ENCODE results near the gene CAMK2D.
A peak's percentile ranks its signal among the peaks of the same experiment; 100 is the strongest.

The CAMK2D gene

DNA sequence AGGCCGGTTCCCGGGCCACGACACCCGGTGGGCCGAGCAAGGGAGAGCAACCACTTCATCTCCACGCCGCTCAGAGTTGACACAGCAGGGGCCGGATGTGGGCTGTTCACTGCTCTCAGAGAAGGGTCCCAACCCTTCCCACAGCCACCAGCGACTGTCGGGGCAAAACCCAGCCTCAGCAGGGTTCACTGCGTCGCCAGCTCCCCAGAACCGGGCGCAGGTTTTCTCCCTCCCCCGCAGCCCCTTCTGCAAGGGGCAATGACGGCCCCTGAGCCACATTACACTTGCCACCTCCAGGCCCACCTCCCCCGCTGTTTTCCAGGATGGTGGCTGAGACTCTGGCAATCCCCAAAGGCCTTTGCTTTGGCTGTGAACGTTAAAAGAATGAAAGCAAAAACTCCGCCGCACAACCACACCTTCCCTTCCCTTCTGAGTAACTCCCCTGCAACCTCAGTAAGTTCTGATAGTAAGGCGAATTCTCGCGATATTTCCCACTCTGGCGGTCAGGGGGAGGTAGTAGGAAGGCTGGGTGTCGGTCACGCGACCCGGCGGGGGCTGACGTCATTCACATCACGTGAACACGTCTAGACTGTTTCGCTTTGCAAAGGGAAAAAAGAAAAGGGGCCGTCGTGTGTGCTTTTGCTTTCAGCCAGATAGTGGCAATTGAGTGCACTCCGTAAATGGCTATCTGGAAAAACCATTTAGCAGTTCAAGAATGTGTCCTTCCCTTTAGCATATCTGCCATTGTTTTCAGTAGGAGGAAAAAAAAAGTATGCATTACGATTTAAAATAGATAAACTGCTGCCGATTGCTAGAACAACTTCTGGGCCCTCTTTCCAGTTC is 869 bp upstream of the CAMK2D start:
- DNase-seq = peak; percentile 97

DNA sequence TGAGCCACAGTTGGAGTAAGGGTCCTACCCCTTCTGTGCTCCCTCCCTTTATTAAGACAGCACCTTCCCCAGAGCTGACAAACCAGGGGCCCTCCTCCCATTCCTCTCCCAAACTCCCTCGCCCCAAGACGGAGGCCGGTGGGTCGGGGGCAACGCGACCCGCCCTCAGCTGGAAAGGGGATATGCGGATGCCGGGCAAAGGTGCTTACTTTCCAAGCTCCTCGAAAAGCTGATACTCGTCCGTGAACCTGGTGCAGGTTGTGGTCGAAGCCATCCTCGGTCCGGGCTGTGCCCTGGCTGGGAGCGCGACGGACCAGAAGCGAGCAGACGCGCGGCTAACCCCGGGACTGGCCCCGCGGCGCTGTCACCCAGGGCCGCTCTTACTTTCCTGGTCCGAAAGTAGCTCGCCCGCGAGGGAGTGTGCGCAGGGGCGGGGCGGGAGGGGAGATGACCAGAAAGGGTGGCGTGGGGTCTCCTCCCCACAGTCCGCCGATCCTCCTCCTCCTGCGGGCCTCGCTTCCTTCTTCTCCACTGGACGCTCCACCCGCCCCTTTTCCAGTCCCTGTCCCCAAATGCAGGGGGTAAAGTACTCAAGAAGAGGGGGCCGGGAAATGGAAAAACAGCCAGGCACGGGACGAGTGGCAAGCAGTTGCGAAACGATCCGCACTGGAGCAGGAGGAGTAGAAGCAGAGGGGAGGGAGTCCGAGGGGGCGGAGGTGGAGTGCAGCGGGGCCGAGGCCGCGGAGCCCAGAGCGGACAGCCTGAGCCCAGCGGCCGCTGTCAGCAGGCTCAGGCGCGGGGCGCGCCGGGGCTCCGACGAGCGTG is 531 bp downstream of the CAMK2D start:
- peak; percentile 88 for DNase-seq

DNA sequence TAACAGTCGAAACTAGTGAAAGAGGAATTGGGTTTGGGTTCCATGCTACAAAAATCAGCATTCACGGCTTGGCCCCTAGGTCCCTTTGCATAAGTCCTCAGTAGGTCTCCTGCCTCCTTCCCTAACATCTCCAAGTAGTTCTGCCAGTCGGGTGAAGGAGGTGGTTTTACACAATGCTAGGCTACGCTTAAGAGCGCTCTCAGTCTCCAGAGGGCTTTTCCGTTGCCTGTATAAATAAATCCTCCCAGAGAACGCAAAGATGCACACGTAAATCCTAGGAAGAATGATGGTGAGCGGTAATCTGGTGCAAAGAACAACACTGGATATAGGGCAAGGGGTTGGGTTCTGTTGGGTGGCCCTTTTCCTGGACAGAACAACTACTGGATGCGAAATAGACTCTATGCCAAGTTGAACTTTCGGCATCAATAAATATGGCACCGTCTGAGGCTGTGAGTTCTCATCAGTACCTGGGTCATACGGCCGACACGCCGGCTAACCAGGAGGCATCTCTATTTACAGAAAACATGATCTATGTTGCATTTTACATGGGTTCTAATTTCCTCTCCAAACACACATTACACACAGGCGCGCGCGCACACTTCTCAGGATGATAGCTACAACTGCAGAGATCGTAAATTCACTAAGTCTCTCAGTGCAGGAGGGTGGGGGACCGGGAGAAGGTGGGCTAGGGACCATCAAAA is 1.3 kb downstream of the CAMK2D start:
- DNase-seq = peak; percentile 71

DNA sequence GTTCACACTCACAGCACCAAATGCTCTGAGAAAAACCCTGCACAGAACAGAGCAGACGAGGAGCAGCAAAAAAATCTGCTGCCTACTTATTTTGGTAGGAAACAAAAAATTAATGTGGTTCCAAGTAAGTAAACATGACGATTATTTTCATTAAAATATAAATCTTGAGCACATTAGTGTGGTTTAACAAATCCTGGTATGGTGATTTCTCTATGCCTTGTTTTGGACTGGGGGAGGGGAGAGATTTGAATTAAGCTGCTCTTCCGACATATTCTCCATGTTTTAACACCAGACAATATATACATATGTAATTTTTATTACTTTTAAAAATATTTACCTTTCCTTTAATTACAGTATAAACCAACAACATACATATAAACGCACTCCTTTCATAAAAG is 1.8 kb downstream of the CAMK2D start:
- DNase-seq = no peak

DNA sequence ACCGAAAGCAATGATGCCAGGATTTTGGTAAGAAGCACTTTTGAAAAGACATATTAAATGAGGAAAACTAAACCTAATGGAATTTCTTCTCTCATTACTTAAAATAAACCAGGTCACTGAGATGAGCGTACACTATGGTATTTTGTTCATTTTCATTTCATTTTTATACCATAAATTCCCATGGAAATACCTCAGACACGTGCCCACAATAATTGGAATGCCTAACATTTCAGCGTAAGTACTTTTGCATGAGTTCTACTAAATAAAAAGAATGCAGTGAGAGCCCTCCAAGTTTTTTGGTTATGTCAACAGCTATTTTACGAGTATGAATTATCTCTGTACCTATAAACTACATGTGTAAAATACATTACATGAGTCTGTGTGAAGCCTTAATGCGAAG is 3.2 kb downstream of the CAMK2D start:
- no peak for DNase-seq

DNA sequence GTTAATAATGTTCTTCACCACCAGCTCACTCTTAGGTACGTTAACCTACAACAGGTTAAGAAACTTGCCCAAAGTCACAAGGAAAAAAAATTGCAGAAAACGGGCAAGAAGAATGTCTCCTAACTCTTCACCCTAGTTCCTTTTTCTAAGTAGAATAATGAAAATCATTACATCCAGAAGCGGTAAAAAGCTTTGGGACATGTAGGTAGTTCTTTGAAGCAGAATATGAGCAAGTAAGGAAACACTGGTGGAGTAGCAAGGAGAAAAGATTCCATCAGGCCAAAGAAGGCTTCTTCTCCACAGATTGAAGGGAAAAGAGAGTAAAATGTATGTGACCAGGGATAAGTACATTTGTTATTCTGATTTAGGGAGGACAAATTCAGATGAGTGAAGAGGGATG is 4.1 kb downstream of the CAMK2D start:
- no peak for DNase-seq

DNA sequence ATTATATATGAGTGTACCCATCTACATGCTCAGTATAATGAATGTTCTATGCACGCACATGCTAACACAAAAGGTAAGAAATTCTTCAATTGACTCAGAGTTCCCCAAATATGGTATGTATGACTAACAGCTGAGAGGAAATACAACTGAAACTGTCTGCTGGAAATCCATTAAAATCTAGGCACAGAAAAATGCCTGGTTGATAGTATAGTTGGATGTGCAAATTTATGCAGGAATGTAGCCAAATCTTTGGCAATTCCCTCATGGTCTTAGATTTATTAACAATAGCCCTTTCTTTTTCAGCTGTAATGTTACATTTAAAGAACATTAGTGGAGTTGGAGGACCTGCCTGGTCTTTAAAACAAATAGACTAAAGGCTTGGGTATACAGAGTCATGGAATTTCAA is 5.5 kb downstream of the CAMK2D start:
- DNase-seq = no peak

DNA sequence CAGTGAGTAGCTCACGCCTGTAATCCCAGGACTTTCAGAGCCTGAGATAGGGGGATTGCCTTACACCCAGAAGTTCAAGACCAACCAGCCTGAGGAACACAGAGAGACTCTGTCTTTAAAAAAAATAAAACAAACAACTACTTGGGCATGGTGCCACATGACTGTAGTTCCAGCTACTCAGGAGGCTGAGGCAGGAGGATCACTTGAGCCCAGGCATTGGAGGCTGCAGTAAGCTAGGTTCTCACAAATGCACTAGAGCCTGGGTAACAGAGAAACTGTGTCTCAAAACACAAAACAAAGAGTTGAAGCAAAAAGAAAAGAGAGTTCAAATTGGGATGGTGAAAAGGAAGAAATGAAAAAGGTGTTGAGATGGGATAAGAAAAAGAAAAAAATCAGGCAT is 10.8 kb downstream of the CAMK2D start:
- no peak for DNase-seq

DNA sequence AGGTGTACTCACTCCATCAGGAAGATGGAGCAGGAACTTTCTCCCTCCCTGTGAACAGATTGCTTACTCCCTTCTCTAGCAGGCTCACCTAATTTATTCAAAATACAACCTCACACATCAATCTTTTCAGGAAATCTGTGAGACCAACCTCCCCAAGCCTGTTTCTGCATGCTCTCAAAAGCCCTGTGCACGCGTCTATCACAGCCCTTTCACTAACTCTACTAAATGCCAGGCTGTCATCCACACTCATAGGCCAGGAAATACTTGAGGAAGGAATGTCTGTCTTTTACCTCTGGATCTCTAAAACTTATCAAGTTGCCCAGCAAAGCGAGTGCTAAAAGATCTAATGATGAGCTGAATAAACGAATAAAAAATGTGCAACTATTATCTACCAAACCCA is 11.2 kb downstream of the CAMK2D start:
- no peak for DNase-seq

DNA sequence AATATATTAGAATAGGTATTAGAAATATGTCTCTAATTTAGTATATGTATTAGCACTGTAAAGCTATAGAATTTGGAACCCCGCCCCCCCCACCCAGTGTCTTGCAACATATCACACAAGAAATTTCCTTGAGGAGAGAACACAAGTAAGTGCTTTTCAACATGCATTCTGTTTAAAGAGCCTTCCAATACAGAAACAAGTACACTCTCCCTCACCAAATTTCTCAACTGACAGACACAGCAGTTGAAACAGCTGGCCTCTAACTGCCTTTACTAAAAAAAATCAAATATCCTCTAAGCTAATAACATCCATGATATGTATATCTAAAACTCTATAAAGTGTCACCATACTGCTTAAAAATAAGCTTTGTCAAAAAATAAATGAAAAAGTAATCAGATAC is 12.4 kb downstream of the CAMK2D start:
- DNase-seq = no peak

DNA sequence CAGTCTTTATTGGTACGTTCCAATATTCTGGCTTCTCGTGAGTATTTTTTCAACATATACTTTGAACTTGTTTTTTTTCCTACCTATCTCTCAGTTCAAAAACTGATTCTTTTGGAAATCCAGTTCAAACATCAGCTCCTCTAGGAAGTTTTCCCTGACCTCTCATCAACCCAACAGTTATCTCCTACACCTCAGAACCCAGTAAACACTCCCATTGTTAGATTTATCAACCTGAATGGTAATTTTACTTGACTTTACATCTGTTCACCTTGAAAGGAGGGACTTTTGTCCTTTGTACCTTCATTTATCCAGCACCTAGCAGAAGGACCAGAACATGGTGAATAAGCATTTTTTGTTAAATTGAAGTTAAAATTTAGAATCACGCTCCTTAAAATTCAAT is 13.6 kb downstream of the CAMK2D start:
- DNase-seq = no peak

DNA sequence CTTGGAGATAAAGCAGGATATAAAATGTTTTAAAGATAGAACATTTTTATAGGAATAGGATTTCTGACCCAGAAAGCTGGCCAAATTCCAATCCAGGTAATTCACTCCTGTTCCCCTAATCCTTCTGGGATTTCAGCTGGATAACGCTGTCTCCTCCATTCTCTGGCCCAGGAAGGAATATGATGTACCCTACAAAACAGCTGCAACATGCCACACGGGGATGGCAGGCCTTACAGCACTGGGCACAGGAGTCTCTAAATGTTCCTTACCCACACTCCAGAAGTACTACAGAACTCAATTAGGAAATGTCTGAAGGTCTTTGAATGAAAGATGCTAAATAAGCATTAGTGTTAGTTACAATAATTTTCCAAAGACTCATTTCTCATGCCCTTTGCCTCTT is 15.8 kb downstream of the CAMK2D start:
- no peak for DNase-seq

DNA sequence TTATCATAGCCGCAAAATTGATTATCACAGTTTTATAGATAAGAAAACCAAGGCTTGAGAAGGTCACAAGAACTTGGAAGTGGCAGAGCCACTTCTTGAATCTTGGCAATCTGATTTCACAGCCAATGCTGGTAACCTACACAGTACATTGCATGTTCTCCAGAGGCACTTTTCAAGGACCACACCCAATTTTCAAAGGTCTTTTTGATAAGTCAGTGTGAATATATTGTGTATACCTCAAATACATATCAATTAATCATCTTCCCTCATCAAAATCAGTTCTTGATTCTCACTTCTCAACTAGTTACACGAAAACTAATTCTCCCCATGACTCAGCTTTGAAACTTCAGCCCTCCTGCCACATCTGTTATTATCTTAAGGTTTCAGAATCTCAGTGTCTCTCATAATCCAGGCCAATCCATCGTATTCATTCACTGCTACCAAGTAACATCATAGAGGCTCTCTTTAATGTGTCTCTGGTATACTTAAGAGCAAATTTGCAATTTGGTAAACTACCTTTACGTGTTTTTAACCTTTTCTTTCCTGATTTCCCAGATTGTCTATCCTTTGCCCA is 16.8 kb downstream of the CAMK2D start:
- DNase-seq = no peak

DNA sequence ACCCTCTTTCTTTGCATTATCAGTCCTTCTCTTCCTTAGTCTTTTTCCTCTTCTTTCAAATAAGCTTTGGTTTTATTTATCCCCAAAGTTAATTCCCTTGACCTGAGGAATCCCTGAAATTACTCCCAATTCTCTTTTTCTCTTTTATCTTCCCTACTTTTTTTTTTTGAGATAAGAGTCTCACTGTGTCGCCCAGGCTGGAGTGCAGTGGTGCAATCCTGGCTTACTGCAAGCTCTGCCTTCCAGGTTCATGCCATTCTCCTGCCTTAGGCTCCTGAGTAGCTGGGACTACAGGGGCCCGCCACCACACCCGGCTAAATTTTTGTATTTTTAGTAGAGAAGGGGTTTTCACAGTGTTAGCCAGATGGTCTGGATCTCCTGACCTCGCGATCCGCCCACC is 17.8 kb downstream of the CAMK2D start:
- no peak for DNase-seq

DNA sequence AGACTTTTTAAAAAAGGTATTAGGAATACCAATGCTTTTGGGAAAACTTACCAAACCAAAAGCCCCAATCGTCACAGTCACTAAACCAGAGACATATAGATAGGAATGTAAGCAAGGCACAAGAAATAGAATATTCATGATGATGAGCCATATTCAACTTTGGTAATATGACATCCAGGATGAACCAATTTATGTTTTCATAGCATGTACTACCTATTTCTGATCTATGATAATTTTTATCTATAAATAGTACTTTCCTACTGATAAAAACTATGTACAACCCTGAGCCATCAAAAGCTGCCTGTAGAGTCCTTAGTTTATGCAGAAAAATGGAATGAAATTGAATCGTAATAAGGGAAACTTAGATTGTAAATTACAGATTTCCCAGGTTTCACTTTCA is 18.9 kb downstream of the CAMK2D start:
- no peak for DNase-seq

DNA sequence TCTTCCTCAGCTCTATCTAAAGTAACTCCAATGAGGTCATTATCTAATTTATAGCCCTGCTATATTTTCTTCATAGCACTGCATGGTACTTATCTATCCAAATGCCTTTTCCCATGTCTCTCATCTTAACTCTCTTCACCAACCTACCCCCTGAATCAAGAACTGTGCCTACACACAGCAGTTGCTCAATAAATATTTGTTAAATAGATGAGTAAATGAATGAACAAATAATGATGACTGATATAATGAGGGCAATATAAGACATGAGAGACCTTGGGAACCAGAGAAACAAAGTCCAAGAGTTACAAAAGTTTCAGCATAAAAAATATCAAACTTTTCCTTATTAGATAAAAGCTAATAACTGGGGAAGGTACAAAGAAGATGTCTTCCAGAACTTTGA is 19.6 kb downstream of the CAMK2D start:
- no peak for DNase-seq

DNA sequence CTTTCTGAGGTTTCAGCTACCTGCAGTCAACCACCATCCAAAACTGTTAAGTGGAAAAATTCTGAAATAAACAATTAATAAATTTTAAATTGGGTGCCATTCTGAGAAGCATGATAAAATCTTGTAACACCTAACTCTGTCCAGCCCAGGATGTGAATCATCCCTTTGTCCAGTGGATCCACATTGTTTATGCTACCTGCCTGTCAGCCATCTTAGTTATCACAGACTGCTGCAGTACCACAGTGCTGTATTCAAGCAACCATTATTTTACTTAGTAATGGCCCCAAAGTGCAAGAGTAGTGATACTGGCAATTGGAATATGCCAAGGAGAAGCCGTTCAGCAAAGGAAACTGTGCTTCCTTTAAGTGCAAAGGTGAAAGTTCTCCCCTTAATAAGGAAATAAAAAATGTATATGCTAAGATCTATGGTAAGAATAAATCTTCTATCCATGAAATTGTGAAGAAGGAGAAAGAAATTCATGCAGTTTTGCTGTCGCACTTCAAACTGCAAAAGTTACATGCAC is 20.6 kb downstream of the CAMK2D start:
- no peak for DNase-seq

DNA sequence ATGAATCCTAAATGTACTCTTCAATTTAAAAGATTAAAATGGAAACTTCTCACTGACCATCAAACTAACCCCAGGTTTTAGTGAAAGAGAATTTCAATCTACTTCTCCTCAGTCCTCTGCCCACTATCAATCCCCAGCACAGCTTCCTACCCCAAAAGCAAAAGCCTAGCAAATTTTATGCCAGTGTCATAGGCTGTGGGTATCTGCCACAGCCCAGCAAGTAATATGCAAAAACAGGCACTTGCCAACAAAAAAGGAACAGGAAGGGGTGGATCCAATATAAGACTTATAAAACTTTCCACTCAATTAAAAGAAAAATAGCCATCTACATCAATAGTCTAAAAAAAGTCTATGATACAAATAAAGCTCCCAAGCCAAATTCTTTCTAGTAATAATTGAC is 22.3 kb downstream of the CAMK2D start:
- no peak for DNase-seq

DNA sequence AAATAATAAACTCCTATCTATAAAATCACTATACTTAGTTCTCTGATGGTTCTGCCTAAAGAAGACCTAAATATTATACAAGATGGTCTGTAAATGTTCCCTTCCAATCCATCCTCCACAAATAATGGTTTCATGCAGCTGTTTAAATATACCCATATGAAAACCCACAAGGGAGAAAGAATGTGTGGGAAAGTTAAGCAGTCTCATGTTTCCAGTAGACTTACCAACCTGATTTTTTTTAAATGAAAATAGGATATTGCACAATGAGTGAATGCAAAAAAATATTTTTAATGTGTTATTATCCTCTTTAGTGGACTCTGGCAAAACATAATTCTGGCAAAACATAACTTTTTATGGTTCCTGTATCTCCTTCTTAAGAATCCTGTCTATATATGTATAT is 23.3 kb downstream of the CAMK2D start:
- no peak for DNase-seq

DNA sequence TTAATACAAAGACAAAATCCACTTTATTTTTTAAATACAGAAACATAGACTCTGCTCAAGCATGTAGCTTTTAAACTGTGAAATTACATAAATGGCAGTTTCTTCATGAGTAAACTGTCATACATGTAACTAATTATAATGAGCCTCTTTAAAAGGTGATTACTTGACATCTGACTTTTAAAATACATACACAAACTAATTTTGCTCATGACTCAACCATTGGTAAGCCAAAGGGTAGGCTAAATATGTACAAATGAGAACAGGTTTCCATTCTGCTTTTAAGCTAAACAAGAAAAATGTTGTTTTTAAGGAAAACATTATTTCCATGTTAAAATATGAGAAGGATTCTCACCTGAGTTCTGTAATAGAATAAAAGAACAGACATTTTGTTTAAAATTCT is 27.9 kb downstream of the CAMK2D start:
- DNase-seq = no peak

DNA sequence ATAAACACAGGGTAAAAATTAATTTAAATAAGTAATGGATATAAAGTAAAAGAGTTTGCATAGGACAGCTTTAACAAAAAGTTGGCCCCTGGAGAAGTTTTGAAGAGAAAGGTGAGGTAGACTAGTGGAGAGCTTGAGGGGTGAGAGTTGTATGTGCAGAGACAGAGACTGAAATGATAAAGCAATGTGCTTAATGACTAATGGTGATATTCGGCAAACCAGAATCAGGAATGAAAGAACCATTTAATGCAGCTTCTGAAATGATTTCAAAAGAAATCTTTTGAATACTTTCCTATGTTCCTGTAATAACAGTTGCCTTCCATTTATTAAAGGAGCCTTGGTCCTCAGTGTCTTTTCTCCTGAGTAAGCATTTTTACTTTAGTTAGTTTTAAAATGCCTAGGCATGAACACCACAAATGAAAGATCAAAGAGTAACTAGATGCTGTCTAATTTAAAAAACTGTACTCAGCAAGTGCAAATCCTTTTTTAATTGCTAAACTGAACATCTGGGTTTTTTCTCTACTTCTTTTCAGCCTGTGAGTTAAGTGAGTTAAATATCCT is 28.5 kb downstream of the CAMK2D start:
- no peak for DNase-seq

DNA sequence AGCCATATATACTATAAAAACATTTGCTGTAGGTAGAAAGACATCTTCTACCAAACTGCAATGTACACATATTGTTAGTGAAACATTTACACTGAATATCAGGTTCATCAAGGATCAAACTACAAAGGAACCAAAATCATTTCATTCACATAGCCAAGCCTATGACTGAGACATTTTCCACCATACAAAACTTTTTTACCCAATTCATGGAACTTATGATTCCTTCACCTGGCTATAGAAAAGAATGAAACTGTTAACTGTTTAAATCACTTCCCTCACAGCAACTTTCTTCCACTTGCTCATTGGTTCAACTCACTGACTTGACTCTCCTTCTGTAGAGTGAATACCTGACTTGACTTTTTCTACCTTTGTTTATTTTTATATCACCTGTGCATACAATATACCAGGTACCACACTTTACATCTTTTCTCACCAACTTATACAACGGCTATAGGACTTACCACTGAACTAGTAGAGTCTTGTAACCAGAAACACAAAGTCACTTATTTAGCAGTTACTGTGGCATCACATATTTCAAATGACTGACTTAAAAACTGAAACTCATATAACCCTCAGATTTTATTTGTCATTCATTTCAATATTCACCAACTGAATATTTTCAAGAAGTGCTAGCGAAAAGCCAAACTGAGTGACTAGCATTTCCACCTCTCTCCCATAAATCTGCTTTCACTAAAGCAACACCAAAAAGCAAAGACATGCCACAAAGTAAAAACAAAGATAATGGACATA is 30.9 kb downstream of the CAMK2D start:
- no peak for DNase-seq

All from activated CD8-positive, alpha-beta memory T cell treated with anti-CD3 and anti-CD28 coated beads, Interleukin-2, amount 50 U/mL, for 48 hours (primary cell).